HG03025 (cell line): Measurements from ENCODE around the gene GLT8D2.

Experiments
- ATAC-seq: cut with Tn5 transposase; IDR thresholded peaks from one replicate; pipeline ENCODE4 v1.9.1; 2021; ENCODE audit warnings: mild to moderate bottlenecking, moderate library complexity; ENCODE audit not compliant: unreplicated experiment, low FRiP score

The GLT8D2 gene

GRCh38 chr12:104049903-104050356 is at the start of gene GLT8D2:
Gene GLT8D2 (minus strand): TSS chr12:104050187. CDS start chr12:104019648, 30,539 bp downstream.
- no peak for ATAC-seq

GRCh38 chr12:104097954-104098353 is 48.0 kb upstream of the GLT8D2 start:
- no peak for ATAC-seq

DNA sequence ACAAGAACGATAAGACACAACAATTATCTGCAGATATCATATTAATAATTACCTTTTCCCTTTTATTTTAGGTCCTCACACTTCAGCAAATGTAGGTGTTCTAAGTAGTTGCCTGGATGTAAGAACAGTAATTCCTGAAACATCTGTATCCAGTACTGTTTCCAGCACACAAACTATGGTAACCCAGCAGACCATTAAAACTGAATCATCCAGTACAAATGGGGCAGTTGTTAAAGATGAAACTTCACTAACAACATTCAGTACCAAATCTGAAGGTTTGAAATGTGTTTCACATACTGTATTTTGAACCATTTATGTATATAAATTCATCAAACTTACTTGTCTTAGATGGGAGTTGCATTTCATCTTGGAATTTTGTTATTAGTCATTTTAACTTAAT is 45.3 kb upstream of the GLT8D2 start:
- no peak for ATAC-seq

DNA sequence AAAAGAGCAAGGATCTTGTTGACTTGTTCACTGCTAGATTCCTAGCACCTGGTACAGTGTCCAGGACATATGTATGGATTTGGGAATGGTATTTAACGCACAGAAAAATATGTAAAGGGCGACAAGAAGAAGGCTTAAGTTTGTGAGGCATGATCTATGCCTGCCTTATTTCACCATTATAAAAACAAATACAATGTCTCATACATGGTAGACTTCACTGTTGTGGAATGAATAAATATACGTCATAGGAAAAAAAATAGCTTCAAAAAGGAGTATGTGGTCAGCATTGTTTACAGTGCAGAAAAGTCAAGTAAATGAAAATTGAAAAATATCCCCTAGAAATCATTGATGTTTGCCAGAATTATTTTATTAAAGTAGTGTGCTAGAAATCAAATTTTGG is 44.3 kb upstream of the GLT8D2 start:
- ATAC-seq, result no peak

- ATAC-seq, result no peak
Observed at GRCh38 chr12:104091136-104091535, 41.1 kb upstream of the GLT8D2 start.

DNA sequence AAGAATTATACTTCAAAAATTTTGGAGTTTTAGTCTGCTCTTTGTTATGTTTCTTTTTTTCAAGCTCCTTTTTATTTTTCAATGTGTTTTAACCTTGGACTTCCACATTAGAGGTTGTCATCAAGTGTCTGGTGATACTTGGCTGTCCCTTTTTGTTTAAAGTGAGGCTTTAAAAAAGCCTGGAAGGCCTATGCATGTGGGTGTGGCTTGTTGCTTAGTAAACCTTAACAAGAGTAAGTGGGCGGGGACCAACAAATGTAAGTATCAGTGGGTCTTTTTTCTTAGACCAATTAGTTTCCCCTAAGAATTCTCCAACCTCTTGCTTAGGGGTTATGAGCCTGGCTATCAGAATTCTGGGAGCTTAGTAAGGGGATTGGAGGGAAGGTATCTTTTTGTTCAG is 40.7 kb upstream of the GLT8D2 start:
- ATAC-seq, result no peak

- ATAC-seq, result no peak
Observed at GRCh38 chr12:104083769-104084475, 33.9 kb upstream of the GLT8D2 start.

DNA sequence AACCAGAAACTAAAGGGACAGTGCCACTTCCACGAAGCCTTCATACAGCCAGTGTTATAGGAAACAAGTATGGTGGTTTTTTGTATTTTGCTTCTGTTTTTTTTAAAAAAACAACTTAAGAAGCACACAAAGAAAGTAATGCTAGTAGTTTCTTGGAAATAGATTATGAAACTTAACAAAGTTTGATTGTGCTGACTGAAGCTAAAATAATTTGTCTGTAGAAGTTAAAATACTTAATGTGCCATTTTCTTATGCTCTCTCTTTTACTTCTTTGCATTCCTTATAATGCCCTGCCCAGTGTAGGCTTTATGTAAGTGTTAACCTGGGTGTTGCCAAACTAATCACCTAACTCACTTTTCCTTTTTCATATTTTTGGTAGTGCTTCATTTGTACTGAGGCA is 30.8 kb upstream of the GLT8D2 start:
- ATAC-seq, result no peak

DNA sequence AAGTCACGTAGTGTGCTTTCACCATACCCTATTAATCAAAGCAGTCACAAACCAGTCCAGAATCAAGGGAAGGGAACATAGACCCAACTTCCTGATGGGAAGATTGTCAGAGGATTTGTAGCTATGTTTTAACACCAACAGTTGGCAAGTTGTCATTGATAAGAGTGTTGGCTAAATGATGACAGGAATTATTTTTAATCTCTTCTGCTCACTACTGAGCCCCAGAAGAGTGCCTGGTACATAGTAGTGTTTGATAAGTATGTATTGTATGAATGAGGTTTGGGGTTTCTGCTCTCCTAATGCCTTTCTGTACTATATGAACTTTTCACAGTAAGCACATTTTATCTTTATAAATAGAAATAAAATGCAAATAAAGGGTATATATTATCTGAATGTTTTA is 29.0 kb upstream of the GLT8D2 start:
- ATAC-seq, result no peak

DNA sequence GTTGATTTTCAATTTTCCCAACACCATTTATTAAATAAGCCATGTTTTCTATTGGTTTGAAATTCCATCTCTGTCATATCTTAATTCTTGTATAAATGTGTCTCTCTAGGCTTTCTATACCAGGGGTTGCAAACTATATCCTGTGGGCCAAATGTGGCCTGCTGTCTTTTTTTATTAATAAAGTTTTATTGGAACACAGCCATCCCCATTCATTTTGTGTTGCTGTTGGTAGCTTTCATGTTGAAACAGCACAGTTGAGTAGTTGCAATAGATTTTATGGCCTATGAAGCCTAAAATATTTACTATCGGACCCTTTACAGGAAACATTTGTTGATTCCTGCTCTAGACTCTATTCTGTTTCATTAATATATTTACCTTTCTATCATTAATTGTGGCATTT is 23.7 kb upstream of the GLT8D2 start:
- ATAC-seq, result no peak

GRCh38 chr12:104072099-104072498 is 22.1 kb upstream of the GLT8D2 start:
- no peak for ATAC-seq

GRCh38 chr12:104064842-104065427 is 14.9 kb upstream of the GLT8D2 start:
- ATAC-seq, result no peak

GRCh38 chr12:104064031-104064841 is 14.2 kb upstream of the GLT8D2 start, which contains the start of gene HCFC2:
Gene HCFC2 (plus strand): TSS chr12:104064531. CDS start chr12:104064561, 30 bp downstream.
- peak; percentile 81 for ATAC-seq

- peak; percentile 32 for ATAC-seq
Observed at GRCh38 chr12:104063712-104064030, 13.7 kb upstream of the GLT8D2 start.

DNA sequence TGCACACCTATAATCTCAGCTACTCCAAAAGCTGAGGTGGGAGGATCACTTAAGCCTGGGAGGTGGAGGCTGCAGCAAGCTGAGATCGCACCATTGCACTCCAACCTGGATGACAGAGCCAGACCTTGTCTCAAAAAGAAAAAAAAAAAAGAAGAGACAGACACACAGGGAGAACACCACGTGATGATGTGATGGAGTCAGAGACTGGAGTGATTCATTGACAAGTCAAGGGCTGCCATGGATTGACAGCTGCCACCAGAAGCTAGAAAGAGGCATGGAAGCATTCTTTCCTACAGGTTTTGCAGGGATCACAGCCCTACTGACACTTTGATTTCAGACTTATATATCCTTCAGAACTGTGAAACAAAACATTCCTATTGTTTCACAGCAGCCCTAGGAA is 10.8 kb upstream of the GLT8D2 start:
- no peak for ATAC-seq

DNA sequence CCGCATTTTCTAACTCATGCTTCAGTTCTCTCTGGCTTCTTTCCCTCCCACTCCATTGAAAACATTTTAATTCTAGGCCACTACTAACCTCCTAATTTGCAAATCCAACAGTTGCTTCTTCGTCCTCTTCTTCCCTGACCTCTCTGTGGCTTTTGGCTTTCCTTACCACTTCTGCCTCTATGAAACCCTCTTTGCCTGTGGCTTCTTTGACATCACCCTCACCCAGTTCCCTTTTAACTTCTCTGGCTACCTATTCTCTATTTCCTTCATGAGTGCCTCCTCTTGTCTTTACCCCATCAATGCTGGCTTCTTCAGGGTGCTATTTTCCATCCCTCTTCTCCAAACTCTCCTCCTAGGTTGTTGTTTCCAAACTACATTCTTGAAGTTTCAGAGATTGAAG is 10.0 kb upstream of the GLT8D2 start:
- ATAC-seq, result no peak

GRCh38 chr12:104058802-104059201 is 8.8 kb upstream of the GLT8D2 start:
- no peak for ATAC-seq

GRCh38 chr12:104057771-104058197 is 7.8 kb upstream of the GLT8D2 start:
- no peak for ATAC-seq

- no peak for ATAC-seq
Observed at GRCh38 chr12:104056419-104056972, 6.5 kb upstream of the GLT8D2 start.

DNA sequence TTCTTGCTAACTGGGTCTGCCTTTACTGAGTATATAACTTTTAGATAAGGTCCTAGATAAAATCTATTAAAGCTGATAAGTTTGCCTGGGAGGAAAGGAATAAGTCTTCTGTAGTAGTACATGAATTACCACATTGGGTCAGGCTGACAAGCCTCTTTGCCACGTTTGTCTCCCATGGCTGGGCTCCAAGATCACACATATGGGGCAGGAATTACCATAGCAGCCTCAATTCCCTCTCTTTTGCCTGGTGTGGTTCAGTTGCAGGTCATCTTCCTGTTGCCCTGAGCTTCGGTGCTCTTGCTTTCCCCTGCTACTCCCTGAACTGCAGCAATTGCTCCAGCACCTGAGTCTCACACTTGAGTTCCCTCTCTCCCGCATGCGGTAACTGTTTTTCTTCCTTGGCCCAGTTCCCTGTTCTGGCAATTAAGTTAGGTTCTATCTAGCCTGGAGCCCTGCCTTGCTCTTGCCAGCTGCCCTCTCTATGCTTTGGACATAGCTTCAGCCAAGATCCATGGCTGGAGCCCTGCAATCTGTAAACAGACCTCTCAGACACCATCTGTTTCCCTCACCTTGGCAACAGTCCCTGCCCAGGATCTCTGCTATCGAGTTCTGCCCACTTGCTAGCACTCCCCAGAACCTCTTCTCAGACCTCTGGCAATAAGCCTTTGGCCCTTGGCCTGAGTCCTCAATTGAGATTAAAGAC is 5.8 kb upstream of the GLT8D2 start:
- no peak for ATAC-seq
